SK-N-SH treated with all-trans-retinoic acid at 6 μM for 48 hours (cell line): ENCODE measurements around the gene ARHGEF11.

ENCODE experiments used
- BACH2 ChIP-seq: fragments of 250-450 bp; sonication (Bioruptor Pico); IDR thresholded peaks from 2 replicates; pipeline ENCODE4 v1.9.0; 2021; ENCODE audit warnings: mild to moderate bottlenecking, borderline replicate concordance
- CSDC2 ChIP-seq: fragments of 250-450 bp; sonication (Bioruptor Pico); IDR thresholded peaks from 2 replicates; pipeline ENCODE4 v1.5.0; 2020; ENCODE audit warnings: mild to moderate bottlenecking, moderate library complexity
- ESRRG ChIP-seq: fragments of 250-450 bp; sonication (Bioruptor Pico); IDR thresholded peaks from 2 replicates; pipeline ENCODE4 v1.6.1; 2021; ENCODE audit warnings: mild to moderate bottlenecking
- ISL1 ChIP-seq: fragments of 250-450 bp; sonication (Bioruptor Pico); IDR thresholded peaks from 2 replicates; pipeline ENCODE4 v2.1.2; 2022; ENCODE audit warnings: mild to moderate bottlenecking, moderate library complexity
- OSR1 ChIP-seq: fragments of 250-450 bp; sonication (Bioruptor Pico); IDR thresholded peaks from 2 replicates; pipeline ENCODE4 v1.8.0; 2022; ENCODE audit warnings: moderate library complexity, mild to moderate bottlenecking, inconsistent platforms
- RARB ChIP-seq: fragments of 250-450 bp; sonication (Bioruptor Pico); IDR thresholded peaks from 2 replicates; pipeline ENCODE4 v1.8.0; 2021; ENCODE audit warnings: mild to moderate bottlenecking, moderate library complexity
- SNAI2 ChIP-seq: fragments of 250-450 bp; sonication (Bioruptor Pico); IDR thresholded peaks from 2 replicates; pipeline ENCODE4 v1.5.0; 2020; ENCODE audit warnings: mild to moderate bottlenecking, moderate library complexity
- ZFP3 ChIP-seq: fragments of 250-450 bp; sonication (Bioruptor Pico); IDR thresholded peaks from 2 replicates; pipeline ENCODE4 v1.5.0; 2020; ENCODE audit warnings: mild to moderate bottlenecking, moderate library complexity
- ZFP30 ChIP-seq: fragments of 450-650 bp; formaldehyde crosslinking; IDR thresholded peaks from 2 replicates; pipeline ENCODE4 v1.5.0; 2022; ENCODE audit warnings: mild to moderate bottlenecking, moderate library complexity
- ZNF565 ChIP-seq: fragments of 450-650 bp; formaldehyde crosslinking; conservative IDR thresholded peaks from 2 replicates; pipeline ENCODE4 v1.5.0; 2020; ENCODE audit warnings: low read depth, mild to moderate bottlenecking, moderate library complexity
- ZNF70 ChIP-seq: fragments of 450-650 bp; formaldehyde crosslinking; IDR thresholded peaks from 2 replicates; pipeline ENCODE4 v1.5.0; 2020; ENCODE audit warnings: mild to moderate bottlenecking, moderate library complexity
- TF ChIP-seq, protein P1 (sequence below): fragments of 250-450 bp; sonication (Bioruptor Pico); IDR thresholded peaks from 2 replicates; pipeline ENCODE4 v1.8.0; 2020; ENCODE audit warnings: mild to moderate bottlenecking, moderate library complexity, borderline replicate concordance
- TF ChIP-seq, protein P2 (sequence below): fragments of 250-450 bp; sonication (Bioruptor Pico); IDR thresholded peaks from 2 replicates; pipeline ENCODE4 v1.5.0; 2020; ENCODE audit warnings: mild to moderate bottlenecking, moderate library complexity

- TF ChIP-seq CSDC2 (CRISPR knock-in tag) (no peak), SNAI2 (CRISPR knock-in tag) (no peak), RARB (CRISPR knock-in tag) (no peak), ZNF565 (CRISPR knock-in tag) (no peak), OSR1 (no peak), ZFP3 (CRISPR knock-in tag) (no peak), BACH2 (CRISPR knock-in tag) (no peak), ISL1 (CRISPR knock-in tag) (no peak), ZNF70 (CRISPR knock-in tag) (no peak), ZFP30 (CRISPR knock-in tag) (no peak), ESRRG (CRISPR knock-in tag) (no peak)
- TF ChIP-seq, protein P1, sequence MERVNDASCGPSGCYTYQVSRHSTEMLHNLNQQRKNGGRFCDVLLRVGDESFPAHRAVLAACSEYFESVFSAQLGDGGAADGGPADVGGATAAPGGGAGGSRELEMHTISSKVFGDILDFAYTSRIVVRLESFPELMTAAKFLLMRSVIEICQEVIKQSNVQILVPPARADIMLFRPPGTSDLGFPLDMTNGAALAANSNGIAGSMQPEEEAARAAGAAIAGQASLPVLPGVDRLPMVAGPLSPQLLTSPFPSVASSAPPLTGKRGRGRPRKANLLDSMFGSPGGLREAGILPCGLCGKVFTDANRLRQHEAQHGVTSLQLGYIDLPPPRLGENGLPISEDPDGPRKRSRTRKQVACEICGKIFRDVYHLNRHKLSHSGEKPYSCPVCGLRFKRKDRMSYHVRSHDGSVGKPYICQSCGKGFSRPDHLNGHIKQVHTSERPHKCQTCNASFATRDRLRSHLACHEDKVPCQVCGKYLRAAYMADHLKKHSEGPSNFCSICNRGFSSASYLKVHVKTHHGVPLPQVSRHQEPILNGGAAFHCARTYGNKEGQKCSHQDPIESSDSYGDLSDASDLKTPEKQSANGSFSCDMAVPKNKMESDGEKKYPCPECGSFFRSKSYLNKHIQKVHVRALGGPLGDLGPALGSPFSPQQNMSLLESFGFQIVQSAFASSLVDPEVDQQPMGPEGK (CRISPR knock-in tag), result no peak
- TF ChIP-seq, protein P2, sequence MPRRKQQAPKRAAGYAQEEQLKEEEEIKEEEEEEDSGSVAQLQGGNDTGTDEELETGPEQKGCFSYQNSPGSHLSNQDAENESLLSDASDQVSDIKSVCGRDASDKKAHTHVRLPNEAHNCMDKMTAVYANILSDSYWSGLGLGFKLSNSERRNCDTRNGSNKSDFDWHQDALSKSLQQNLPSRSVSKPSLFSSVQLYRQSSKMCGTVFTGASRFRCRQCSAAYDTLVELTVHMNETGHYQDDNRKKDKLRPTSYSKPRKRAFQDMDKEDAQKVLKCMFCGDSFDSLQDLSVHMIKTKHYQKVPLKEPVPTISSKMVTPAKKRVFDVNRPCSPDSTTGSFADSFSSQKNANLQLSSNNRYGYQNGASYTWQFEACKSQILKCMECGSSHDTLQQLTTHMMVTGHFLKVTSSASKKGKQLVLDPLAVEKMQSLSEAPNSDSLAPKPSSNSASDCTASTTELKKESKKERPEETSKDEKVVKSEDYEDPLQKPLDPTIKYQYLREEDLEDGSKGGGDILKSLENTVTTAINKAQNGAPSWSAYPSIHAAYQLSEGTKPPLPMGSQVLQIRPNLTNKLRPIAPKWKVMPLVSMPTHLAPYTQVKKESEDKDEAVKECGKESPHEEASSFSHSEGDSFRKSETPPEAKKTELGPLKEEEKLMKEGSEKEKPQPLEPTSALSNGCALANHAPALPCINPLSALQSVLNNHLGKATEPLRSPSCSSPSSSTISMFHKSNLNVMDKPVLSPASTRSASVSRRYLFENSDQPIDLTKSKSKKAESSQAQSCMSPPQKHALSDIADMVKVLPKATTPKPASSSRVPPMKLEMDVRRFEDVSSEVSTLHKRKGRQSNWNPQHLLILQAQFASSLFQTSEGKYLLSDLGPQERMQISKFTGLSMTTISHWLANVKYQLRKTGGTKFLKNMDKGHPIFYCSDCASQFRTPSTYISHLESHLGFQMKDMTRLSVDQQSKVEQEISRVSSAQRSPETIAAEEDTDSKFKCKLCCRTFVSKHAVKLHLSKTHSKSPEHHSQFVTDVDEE (CRISPR knock-in tag), result no peak
Measured at GRCh38 chr1:157077394-157077793, 31.9 kb upstream of the ARHGEF11 start.
